GM19351 (cell line): ENCODE data around the gene TANGO2.

Experiments used
- ATAC-seq: cut with Tn5 transposase; IDR thresholded peaks from one replicate; pipeline ENCODE4 v1.9.1; 2021; ENCODE audit warnings: mild to moderate bottlenecking, moderate library complexity; ENCODE audit not compliant: unreplicated experiment

Gene TANGO2

DNA sequence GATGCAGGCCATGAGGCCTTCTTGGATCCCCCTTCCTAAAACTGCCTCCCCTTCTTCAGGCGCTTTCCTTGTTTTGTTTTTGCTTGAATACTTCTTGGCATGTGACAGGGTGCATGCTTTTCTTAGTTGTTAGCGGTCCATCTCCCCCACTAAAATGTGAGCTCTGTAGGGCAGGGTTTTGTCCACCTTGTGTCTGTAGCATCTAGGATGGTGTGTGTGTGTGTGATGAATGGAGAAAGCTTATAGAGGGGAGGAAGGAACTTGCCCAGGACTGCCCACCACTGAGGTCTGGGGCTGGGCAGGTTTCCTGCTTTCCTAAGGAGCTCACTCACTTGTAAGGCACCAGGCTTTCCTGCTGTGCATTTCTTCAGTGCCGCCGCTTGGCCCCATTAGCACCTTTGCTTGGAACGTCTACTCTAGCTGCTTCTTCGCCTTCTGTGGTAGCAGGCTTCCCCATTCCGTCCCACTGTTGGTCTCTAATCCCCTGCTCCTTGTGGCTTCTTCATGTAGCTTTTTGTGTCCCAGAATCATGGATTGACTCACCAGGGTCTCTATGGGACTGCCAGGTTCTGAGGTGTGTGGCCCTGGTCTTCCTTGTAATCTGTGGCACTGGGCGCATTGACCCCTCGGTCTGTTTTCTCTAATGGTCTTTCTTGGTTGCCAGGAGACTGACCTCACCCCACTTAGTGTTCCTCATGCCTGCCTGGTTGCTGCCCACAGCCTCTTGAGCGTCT, 62.4 kb downstream of the TANGO2 start:
- no peak for ATAC-seq

DNA sequence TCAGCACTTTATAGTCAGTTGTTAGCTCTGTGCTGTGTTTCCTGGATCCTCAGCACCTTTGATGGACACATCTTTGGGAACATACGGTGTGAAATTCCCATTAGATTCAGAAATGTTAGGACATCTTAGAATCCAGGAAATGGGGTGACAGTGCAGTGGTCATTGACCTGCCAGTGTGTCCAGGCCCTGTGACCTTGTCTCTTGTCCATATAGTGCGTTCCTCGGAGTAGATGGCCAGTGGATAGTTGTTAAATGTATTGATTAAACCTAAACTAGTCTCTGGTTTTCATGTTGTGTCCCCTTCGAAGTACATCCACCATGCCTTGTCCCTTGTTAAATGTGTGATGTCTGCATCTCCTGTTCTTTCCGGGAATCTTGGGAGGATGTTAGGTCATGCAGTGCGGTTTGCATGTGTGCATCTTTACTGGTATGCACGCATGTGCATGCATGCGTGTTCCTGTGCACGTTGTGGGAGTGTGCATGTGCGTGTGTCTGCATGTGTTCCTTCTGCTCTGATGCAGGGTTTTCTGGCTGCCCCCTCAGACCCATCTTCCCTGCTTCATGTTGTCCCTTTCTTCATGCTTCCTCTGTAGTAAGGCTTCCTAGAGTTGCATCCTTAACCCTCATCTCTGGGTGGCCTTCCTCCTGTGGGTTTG, 63.1 kb downstream of the TANGO2 start:
- ATAC-seq: no peak

- ATAC-seq: no peak
Measured at GRCh38 chr22:20084547-20085413, 63.9 kb downstream of the TANGO2 start.

DNA sequence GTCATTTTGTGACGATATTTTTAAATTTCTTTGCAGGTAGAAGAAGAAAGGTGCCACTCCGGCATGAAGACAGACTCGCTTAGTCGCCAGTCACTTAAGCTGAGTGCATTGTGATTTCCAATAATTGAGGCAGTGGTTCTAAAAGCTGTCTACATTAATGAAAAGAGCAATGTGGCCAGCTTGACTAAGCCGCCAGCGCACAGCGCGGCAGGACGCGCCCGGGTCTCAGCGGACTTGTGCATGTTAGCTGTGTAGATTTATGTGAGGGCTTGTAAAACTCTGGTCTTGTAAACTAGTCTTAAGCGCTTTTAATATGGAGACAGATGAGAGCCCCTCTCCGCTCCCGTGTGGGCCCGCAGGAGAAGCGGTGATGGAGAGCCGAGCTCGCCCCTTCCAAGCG, 64.7 kb downstream of the TANGO2 start:
- no peak for ATAC-seq

- no peak for ATAC-seq
Measured at GRCh38 chr22:20086101-20086599, 65.2 kb downstream of the TANGO2 start.

- ATAC-seq: no peak
Measured at GRCh38 chr22:20086763-20087162, 65.9 kb downstream of the TANGO2 start.

GRCh38 chr22:20087319-20088262, 66.7 kb downstream of the TANGO2 start:
- no peak for ATAC-seq

GRCh38 chr22:20088263-20088648, 67.3 kb downstream of the TANGO2 start:
- no peak for ATAC-seq

DNA sequence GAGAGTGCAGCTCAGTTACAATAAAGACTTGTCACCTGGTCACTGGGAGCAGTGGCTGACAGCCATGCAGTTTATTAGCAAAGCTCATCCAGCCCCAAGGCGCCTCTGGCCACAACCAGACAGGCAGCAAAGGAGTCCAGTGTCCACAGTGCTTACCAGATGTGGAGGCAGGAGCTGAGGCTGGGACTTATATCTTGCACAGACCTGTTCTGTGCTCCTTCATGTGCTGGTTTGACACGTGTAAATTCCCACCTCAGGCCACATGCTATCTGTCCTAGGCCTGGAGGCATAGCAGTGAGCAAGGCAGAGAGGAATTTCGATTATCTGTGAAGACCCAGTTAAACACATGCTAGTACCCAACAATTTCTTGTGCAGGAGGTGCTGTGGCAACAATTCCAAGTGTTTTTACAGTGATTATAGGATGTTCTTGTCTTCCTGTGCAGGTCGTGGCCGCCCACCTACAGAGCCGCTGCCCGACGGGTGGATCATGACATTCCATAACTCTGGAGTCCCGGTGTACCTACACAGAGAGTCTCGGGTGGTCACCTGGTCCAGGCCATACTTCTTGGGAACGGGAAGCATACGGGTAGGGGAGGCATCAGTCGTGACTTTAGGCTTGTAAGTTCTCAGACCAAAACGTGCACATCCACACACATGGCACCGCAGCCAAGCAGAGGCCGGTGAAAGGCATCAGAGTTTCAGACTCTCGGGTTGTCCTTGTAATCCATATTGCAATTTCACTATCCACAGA, 68.5 kb downstream of the TANGO2 start:
- ATAC-seq: no peak

- no peak for ATAC-seq
Measured at GRCh38 chr22:20089977-20090729, 69.2 kb downstream of the TANGO2 start.

- ATAC-seq: no peak
Measured at GRCh38 chr22:20090730-20091240, 69.9 kb downstream of the TANGO2 start.

DNA sequence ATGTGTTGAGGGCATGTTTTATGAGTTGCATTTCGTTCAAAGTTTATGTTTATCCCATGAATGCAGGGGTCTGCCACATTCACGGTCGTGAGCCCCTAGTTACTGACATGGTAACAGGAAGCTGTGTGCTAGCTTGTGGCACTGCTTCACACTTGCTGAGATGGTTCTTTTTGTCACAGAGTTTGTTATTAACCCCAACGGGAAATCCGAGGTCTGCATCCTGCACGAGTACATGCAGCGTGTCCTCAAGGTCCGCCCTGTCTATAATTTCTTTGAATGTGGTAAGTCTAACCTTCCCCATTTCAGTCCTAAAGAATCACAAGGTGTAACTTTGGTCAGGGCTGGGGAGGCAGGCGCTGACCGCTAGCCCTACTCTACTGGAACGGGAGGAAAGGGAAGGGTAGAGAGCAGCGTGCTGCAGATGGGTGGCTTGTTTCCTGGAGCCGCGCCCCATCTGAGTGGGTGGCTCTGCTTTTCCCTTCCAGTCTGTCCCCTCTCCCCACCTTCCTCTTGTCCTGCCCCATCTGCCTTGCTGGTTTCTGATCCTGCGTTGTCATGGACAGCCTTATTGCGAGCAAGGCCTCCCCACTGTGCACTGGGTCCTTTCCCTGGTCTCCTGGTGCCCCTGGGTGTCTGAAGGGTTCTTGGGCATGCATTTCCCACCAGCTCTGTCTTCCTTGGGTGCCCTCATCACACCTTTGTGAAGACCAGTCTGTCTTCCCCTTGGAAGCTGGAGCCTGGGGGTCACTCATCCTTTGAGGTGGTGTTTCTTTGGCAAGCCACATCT, 71.0 kb downstream of the TANGO2 start:
- no peak for ATAC-seq

DNA sequence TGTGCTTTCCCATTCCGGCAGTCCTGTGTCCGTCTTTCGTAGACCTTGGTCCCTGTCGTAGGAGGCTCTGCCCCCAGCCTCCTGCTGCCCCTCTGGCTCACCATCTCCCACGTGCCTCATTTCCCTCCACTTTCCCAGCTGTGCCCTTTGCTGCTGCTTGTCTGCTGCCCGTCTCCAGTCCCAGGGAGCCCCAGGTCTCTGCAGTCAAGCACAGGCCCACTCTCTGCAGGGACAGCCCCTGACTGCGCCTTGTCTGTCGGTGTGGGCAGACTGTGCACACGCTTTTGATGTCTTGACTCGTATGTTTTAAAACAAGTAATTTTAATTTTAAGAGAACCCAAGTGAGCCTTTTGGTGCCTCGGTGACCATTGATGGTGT, 71.6 kb downstream of the TANGO2 start:
- ATAC-seq: no peak

- ATAC-seq: no peak
Measured at GRCh38 chr22:20093418-20094196, 72.7 kb downstream of the TANGO2 start.

- ATAC-seq: no peak
Measured at GRCh38 chr22:20094197-20094807, 73.4 kb downstream of the TANGO2 start.

DNA sequence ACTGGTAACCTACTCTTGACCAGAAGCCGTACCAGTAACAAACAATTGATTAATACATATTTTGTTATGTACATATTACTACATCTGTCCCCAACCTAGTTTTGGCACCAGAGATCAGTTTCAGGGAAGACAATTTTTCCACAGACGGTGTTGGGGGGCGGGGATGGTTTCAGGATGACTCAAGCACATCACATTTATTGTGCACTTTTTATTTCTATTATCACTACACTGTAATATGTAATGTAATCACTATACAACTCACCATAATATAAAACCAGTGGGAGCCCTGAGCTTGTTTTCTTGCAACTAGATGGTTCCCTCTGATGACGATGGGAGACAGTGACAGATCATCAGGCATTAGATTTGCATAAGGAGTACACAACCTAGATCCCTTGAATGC, 74.6 kb downstream of the TANGO2 start:
- ATAC-seq: no peak
